ENCODE data around the gene PPP1R1B. TPM values are rescaled to one million over a fixed set of nuclear protein-coding genes. Genes with fewer than 3 reads are reported as not detected.

Gene PPP1R1B
- total and polyA plus RNA-seq, 9 of the 15 experiments (the other 6 are each of a cell fraction or from before 2014, with no cell fraction given) = 0.07 to 0.18 (median 0.10) TPM; not detected in 4

- TF ChIP-seq STAT6 (CRISPR knock-in tag; IDR thresholded peaks at IDR 0.05) (0 out of 2 replicates have a peak, but pooled peaks have one; percentile 65), SIX5 (IDR thresholded peaks at IDR 0.05; ENCODE audit: borderline replicate concordance in 1 of 2, insufficient read depth in 1 of 2, low read depth in 1 of 2, low read length in 2 of 2) (no peak), ZNF316 (IDR thresholded peaks at IDR 0.05) (no peak), ATF4 (CRISPR knock-in tag; IDR thresholded peaks at IDR 0.05) (no peak), LARP7 (IDR thresholded peaks at IDR 0.05) (peak; percentile 84; the same call in 1 of the 2 replicates), ZNF584 (CRISPR knock-in tag; IDR thresholded peaks at IDR 0.05; ENCODE audit: low read depth) (0 out of 2 replicates have a peak, but pooled peaks have one; percentile 27), ZBTB8A (IDR thresholded peaks at IDR 0.05; ENCODE audit: partially characterized antibody) (no peak), NFIC (IDR thresholded peaks at IDR 0.05) (peak; percentile 77), ZC3H4 (CRISPR knock-in tag; IDR thresholded peaks at IDR 0.05; ENCODE audit: borderline replicate concordance) (no peak), LCOR (CRISPR knock-in tag; IDR thresholded peaks at IDR 0.05) (no peak), ZKSCAN3 (CRISPR knock-in tag; IDR thresholded peaks at IDR 0.05) (no peak), HMG20A (CRISPR knock-in tag; conservative IDR thresholded peaks at IDR 0.05) (no peak), EP400 (IDR thresholded peaks at IDR 0.05) (no peak), MYNN (IDR thresholded peaks at IDR 0.05) (no peak), MYNN (CRISPR knock-in tag; IDR thresholded peaks at IDR 0.05) (no peak), CXXC5 (CRISPR knock-in tag; IDR thresholded peaks at IDR 0.05) (peak; percentile 93), ZNF75A (CRISPR knock-in tag; IDR thresholded peaks at IDR 0.05) (no peak), GMEB1 (CRISPR knock-in tag; IDR thresholded peaks at IDR 0.05) (0 out of 2 replicates have a peak, but pooled peaks have one; percentile 52), BRF2 (IDR thresholded peaks at IDR 0.05; ENCODE audit: borderline replicate concordance, insufficient read depth, insufficient read length) (no peak), ATF3 (IDR thresholded peaks at IDR 0.05) (no peak), ATF3 (CRISPR knock-in tag; conservative IDR thresholded peaks at IDR 0.05) (no peak)
These were observed 41.5 kb downstream of the PPP1R1B start, which contains the start of gene PNMT (continued) for GRCh38 chr17:39667945-39668924.
